ENCODE data around the gene LETM1. TPM values are rescaled to one million over a fixed set of nuclear protein-coding genes. Genes with fewer than 3 reads are reported as not detected.

The LETM1 gene
- total RNA-seq, 2 donors from 2014 or later, result 32.1 to 34.5 TPM

- Histone ChIP-seq H3K4me1 (no peaks in the 10 kb centered on the region), H3K27me3 (no peaks in the 10 kb centered on the region), H3K36me3 (peaks cover 64% of the 10 kb centered on the region), H3K9me3 (no peaks in the 10 kb centered on the region), H3K27ac (no peak overlapping the region), H3K4me3 (no peak overlapping the region)
- DNase-seq (ENCODE audit: low spot score), result no peak
- TF ChIP-seq CTCF (IDR thresholded peaks at IDR 0.05), result no peak
These were observed 25.7 kb downstream of the LETM1 start for GRCh38 chr4:1830234-1830633.

- no peak overlapping the region for H3K27ac ChIP-seq
- no peaks in the 10 kb centered on the region for H3K27me3 ChIP-seq
- no peak for DNase-seq (ENCODE audit: low spot score)
- H3K9me3 ChIP-seq, result no peaks in the 10 kb centered on the region
- no peaks in the 10 kb centered on the region for H3K4me1 ChIP-seq
- no peak for TF ChIP-seq CTCF (IDR thresholded peaks at IDR 0.05)
- H3K4me3 ChIP-seq, result no peak overlapping the region
- peaks cover 64% of the 10 kb centered on the region for H3K36me3 ChIP-seq
These were observed 29.2 kb downstream of the LETM1 start for GRCh38 chr4:1826531-1827350.

- Histone ChIP-seq H3K4me1 (no peaks in the 10 kb centered on the region), H3K36me3 (peaks cover 62% of the 10 kb centered on the region), H3K27me3 (no peaks in the 10 kb centered on the region), H3K27ac (no peak overlapping the region), H3K9me3 (no peaks in the 10 kb centered on the region), H3K4me3 (no peak overlapping the region)
- DNase-seq (ENCODE audit: low spot score), result no peak
- TF ChIP-seq CTCF (IDR thresholded peaks at IDR 0.05), result no peak
These were observed 30.6 kb downstream of the LETM1 start for GRCh38 chr4:1825326-1825725.

- no peak overlapping the region for H3K27ac ChIP-seq
- H3K4me3 ChIP-seq, result no peak overlapping the region
- H3K27me3 ChIP-seq, result no peaks in the 10 kb centered on the region
- no peaks in the 10 kb centered on the region for H3K4me1 ChIP-seq
- no peak for DNase-seq (ENCODE audit: low spot score)
- TF ChIP-seq CTCF (IDR thresholded peaks at IDR 0.05), result no peak
- no peaks in the 10 kb centered on the region for H3K9me3 ChIP-seq
- H3K36me3 ChIP-seq, result peaks cover 65% of the 10 kb centered on the region
These were observed 31.2 kb downstream of the LETM1 start for GRCh38 chr4:1824746-1825145.

- Histone ChIP-seq H3K36me3 (peaks cover 77% of the 10 kb centered on the region), H3K27me3 (no peaks in the 10 kb centered on the region), H3K4me3 (no peak overlapping the region), H3K9me3 (no peaks in the 10 kb centered on the region), H3K4me1 (no peaks in the 10 kb centered on the region), H3K27ac (no peak overlapping the region)
- DNase-seq (ENCODE audit: low spot score), result no peak
- TF ChIP-seq CTCF (IDR thresholded peaks at IDR 0.05), result no peak
These were observed 32.4 kb downstream of the LETM1 start for GRCh38 chr4:1823545-1823932.

Data from right atrium auricular region (tissue), 2 donors.